GM12865 (cell line): ENCODE data around the gene POLD1.

Source experiments
- DNase-seq: peaks from one replicate; pipeline ENCODE4 v3.0.0; 2010; ENCODE audit warnings: low read depth
- H3K4me3 ChIP-seq: 2 replicates; pipeline ENCODE4 v1.5.1; 2011; ENCODE audit warnings: mild to moderate bottlenecking, low read depth, low read length, control low read depth
- TF ChIP-seq, protein P1 (sequence below): IDR thresholded peaks from 2 replicates; pipeline ENCODE4 v1.5.1; 2011; ENCODE audit warnings: low read length, control low read depth, low read depth, inconsistent platforms; ENCODE audit not compliant: insufficient read depth; ENCODE audit errors: missing control alignments

Gene POLD1

GRCh38 chr19:50371914-50372475, 12.2 kb upstream of the POLD1 start:
- H3K4me3 ChIP-seq, result no peak overlapping the region
- TF ChIP-seq, protein P1, sequence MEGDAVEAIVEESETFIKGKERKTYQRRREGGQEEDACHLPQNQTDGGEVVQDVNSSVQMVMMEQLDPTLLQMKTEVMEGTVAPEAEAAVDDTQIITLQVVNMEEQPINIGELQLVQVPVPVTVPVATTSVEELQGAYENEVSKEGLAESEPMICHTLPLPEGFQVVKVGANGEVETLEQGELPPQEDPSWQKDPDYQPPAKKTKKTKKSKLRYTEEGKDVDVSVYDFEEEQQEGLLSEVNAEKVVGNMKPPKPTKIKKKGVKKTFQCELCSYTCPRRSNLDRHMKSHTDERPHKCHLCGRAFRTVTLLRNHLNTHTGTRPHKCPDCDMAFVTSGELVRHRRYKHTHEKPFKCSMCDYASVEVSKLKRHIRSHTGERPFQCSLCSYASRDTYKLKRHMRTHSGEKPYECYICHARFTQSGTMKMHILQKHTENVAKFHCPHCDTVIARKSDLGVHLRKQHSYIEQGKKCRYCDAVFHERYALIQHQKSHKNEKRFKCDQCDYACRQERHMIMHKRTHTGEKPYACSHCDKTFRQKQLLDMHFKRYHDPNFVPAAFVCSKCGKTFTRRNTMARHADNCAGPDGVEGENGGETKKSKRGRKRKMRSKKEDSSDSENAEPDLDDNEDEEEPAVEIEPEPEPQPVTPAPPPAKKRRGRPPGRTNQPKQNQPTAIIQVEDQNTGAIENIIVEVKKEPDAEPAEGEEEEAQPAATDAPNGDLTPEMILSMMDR, result no peak
- DNase-seq, result no peak

- TF ChIP-seq, protein P1, result no peak
- H3K4me3 ChIP-seq, result peak within 1 kb of the TSS; percentile 100
- DNase-seq, result peak; percentile 99
Observed at GRCh38 chr19:50376166-50377050, 7.7 kb upstream of the POLD1 start, which contains the start of gene NR1H2. NR1H2 (plus strand) TSS chr19:50376457; CDS start chr19:50377606, 1,149 bp downstream.

GRCh38 chr19:50377051-50377461, 7.1 kb upstream of the POLD1 start:
- DNase-seq, result no peak
- peak overlapping the region; percentile 48 for H3K4me3 ChIP-seq
- TF ChIP-seq, protein P1, result no peak

DNA sequence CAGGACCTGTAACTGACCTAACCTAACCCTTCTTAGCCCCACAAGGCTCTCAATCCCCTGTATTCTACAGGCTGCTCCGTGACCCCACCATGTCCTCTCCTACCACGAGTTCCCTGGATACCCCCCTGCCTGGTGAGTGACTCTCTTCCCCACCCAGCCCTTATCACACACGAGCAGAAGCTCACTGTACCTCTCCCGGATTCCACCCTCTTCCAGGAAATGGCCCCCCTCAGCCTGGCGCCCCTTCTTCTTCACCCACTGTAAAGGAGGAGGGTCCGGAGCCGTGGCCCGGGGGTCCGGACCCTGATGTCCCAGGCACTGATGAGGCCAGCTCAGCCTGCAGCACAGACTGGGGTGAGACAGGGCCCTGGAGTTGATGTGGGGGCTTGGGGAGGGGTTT, 6.6 kb upstream of the POLD1 start:
- DNase-seq, result no peak
- H3K4me3 ChIP-seq, result no peak overlapping the region

GRCh38 chr19:50378169-50378862, 5.8 kb upstream of the POLD1 start:
- H3K4me3 ChIP-seq, result no peak overlapping the region
- no peak for DNase-seq
- TF ChIP-seq, protein P1, result no peak

More for the DNA sequence above, 6.6 kb upstream of the POLD1 start:
- TF ChIP-seq, protein P1, result no peak

GRCh38 chr19:50378863-50379236, 5.3 kb upstream of the POLD1 start:
- TF ChIP-seq, protein P1, result no peak
- no peak for DNase-seq
- no peak overlapping the region for H3K4me3 ChIP-seq
